ENCODE measurements around the gene BAG3.
"Not testable (repeated sequence)": the region's sequence is repeated elsewhere in the genome, so short reads cannot be mapped to it uniquely, and the experiment has no call there.

Gene BAG3

GRCh38 chr10:119640875-119641526 lies 10.2 kb upstream of the BAG3 start:
- no peak for DNase-seq

- DNase-seq, result no peak
Observed at GRCh38 chr10:119642556-119643111, 8.5 kb upstream of the BAG3 start.

- no peak for DNase-seq
Observed at GRCh38 chr10:119643306-119644204, 7.6 kb upstream of the BAG3 start.

GRCh38 chr10:119644205-119644814 lies 6.9 kb upstream of the BAG3 start:
- no peak for DNase-seq

- DNase-seq, result no peak
Observed at GRCh38 chr10:119644994-119645393, 6.2 kb upstream of the BAG3 start.

GRCh38 chr10:119650062-119650461 lies 1.1 kb upstream of the BAG3 start:
- DNase-seq, result no peak

GRCh38 chr10:119651514-119652360 lies 557 bp downstream of the BAG3 start:
- no peak for DNase-seq

- DNase-seq, result no peak
Observed at GRCh38 chr10:119652361-119652730, 1.2 kb downstream of the BAG3 start.

- no peak for DNase-seq
Observed at GRCh38 chr10:119653209-119653608, 2.0 kb downstream of the BAG3 start.

GRCh38 chr10:119653916-119654315 lies 2.7 kb downstream of the BAG3 start:
- no peak for DNase-seq

GRCh38 chr10:119654540-119654939 lies 3.4 kb downstream of the BAG3 start:
- peak; percentile 47 for DNase-seq

GRCh38 chr10:119655566-119656001 lies 4.4 kb downstream of the BAG3 start:
- DNase-seq, result no peak

- no peak for DNase-seq
Observed at GRCh38 chr10:119656760-119657159, 5.6 kb downstream of the BAG3 start.

GRCh38 chr10:119657725-119658124 lies 6.5 kb downstream of the BAG3 start:
- no peak for DNase-seq

GRCh38 chr10:119658274-119658673 lies 7.1 kb downstream of the BAG3 start:
- DNase-seq, result peak; percentile 74

GRCh38 chr10:119659951-119660350 lies 8.8 kb downstream of the BAG3 start:
- no peak for DNase-seq

GRCh38 chr10:119662076-119662605 lies 11.0 kb downstream of the BAG3 start:
- DNase-seq, result not testable (repeated sequence)

GRCh38 chr10:119663866-119664698 lies 12.9 kb downstream of the BAG3 start:
- DNase-seq, result no peak

GRCh38 chr10:119665901-119666708 lies 14.9 kb downstream of the BAG3 start:
- no peak for DNase-seq

- no peak for DNase-seq
Observed at GRCh38 chr10:119666709-119667004, 15.5 kb downstream of the BAG3 start.
